GM19193 (cell line): ENCODE measurements around the gene SLC6A11.

Experiments used
- POLR2A ChIP-seq: IDR thresholded peaks from 4 replicates; pipeline ENCODE4 v1.6.1; 2011; ENCODE audit not compliant: insufficient read depth, insufficient read length; ENCODE audit errors: extremely low read depth

SLC6A11 gene

DNA sequence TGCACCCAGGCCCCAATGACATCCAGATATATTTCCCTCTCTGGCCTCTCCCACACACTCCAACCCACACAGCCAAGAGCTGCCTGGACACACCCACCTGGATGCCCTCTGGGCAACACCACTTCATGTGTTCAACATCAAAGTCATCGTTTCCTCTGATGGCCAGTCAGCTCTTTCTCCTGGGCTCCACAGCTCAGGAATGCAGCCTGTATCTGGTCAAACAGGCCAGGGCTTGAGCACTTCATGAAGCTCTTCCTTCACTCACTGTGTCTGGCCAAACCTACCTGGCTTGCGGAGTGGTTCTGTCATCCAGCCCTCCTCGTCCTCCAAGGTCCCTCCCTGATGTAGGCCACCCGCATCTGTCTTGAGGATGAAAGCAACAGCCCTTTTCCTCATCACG is 35.8 kb upstream of the SLC6A11 start:
- TF ChIP-seq POLR2A, result no peak

DNA sequence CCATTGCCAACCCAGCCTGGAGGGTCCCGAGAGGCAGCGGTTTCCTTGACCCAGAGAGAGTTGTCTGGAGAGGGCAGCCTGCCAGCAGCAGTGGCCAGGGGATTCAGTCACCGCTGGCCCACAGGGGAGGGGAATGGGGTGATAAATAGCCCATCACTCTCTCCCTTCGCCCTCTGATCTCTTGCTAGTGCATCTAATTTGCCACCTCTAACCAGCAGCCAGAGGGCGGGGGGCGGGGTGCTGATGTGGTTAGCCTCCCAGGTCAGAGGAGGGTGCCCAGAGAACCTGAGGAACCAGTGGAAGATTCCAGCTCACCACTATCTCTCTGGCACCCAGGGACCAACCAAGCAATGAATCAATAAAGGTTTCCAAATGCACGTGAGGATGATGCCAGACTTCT is 35.1 kb upstream of the SLC6A11 start:
- no peak for TF ChIP-seq POLR2A

DNA sequence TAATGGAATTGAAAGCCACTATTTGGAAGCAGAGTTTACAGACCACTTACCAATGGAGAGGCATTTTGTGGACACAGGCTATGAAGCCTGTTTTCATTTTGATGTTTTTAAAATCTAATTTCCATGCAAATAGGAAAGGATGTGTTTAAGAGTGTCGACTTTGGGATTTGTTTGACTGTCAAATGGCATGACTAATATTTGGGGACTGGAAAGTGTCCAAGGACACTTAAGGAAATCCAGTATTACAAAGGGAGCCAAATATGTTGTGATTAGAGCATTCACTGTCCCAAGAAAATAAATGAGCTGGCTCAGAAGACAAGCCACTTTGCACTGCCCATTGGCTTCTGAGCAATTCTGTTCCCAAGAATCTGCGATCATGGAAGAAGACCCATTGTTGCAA is 34.0 kb upstream of the SLC6A11 start:
- TF ChIP-seq POLR2A, result no peak

DNA sequence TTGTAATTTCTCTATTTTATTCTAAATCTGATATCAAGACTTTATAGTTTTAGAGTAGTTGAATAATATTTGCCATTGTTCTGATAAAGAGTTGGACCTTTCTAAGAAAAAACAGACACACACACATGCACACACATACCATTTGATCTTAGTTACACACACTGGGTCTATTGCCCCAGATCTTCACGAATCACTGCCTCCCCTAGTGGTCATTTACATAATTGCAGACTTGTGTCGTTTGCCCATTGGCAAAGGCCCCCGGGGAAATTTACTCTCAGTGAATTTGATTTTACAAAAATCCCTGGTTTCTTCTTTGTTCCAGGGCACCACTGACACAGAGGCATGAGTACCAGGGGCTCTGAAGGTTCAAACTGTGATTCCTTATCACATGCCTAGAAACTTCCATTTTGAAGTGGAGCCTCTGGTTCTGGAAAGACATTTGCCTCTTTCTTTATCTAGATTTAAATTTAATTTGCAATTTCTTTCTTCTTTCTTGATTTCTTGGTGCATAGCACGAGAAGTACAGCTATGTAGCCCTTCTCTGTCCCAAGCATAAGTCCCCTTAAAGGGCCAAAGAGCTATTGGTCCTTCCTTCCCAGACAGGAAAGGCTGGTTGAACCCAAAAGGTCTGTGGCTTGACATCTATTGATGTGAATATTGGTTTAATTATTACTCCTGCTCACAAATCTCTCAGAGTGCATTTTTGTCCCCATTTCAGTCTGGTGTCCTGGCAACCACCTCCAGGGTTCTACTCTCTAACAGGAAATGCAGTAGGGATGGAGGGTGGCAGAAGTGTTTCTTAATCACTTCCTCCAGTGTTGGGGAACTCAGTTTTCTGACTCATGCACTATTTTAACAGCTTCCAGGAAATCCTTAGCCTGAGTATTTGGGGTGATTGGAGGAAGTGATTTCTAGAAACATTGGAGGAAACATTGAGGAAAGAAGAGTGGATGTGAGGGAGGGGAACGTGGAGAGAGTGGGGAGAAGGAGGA is 32.4 kb upstream of the SLC6A11 start:
- TF ChIP-seq POLR2A, result no peak

DNA sequence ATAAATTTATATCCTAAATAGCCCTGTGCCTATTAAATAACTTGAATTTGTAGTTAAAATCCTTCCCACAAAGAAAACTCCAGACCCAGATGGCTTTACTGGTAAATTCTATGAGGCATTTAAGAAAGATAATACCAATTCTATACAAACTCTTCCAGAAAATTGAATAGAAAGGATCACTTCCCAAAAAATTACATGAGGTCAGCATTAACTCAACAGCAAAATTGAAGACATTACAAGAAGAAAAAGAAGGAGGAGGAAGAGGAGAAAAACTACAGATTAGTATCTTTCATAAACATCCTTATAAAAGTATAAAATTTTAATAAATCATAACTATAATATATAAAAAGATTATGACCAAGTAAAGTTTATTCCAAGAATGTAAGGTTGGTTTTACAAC is 29.4 kb upstream of the SLC6A11 start:
- no peak for TF ChIP-seq POLR2A

DNA sequence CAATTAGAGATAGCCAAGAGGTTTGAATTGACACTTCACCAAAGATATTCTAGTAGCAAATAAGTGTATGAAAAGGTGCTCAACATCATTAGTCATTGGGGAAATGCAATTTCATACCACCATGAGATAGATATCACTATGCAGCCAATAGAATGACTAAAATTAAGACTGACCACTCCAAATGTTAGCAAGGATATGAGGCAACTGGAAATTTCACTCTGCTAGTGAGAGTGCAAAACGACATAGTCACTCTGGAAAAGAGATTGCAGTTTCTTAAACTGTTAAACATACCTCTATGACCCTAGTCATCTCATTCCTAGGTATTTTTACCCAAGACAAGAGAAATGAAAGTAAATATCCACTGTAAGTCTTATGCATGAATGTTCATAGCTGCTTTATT is 27.6 kb upstream of the SLC6A11 start:
- TF ChIP-seq POLR2A, result no peak

DNA sequence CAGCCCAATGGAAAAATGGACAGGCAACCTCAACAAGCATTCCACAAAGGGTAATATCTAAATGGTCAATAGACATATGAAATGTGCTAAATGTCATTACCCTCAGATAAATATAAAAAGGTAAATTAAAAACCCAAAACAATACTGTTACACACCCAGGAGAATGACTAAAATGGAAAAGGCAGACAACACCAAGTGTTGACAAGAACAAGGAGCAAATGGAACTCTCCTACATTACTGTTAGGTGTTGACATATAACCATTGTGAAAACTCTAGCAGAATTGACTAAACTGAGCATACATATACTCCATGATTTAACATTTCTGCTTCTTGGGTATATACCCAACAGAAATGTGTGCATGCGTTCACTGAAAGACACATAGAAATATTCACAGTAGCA is 25.3 kb upstream of the SLC6A11 start:
- TF ChIP-seq POLR2A, result no peak

DNA sequence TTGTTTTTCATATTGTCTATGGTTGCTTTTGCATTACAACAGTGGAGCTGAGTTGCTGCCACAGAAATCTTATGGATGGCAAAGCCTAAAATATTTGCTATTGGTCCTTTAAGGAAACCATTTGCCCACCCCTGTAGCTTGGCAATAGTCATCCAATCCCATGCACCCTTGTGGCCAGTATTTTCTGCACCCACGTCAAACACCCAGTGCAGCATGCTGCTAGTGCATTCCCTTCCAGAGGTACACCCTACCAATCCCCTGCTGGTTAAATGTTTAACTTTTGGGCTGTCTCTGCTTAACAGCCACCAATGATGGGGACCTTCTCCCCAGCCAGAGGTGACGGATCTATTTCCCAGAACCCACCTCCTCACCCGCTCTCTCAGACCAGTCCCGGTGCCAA is 23.8 kb upstream of the SLC6A11 start:
- no peak for TF ChIP-seq POLR2A

DNA sequence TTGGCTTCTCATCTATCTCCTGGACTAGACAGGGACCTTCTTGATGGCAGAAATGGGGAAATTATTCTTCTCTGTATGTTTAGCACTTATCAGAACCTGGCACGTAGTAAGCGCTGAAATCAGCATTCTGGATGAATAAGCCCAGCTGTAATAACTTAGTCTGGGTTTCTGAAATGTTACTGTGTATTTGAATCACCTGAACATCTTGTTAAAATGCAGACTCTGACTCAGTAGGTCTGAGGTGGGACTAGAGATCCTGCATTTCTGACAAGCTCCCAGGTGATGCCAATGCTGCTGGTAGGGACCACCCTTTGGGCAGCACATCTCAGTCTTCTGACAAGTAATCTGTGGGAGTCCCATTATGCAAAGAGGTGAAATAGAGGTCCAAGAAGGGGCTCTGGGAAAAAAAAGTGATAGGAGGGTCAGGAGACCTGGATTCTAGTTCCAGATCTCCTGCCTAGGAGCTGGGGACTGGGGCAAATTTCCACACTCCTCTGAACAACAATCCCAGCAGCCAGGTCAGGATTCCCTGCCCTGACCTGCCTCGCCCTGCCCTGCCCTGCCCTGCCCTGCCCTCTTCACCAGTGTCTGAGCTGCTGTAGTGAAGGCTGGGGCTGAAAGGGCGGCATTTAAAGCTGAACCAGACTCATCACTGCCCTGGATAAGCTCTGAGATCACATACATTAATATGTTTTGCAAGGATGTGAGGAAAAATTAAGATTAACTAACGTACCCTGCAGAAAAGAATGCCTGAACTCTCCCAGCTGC is 17.2 kb upstream of the SLC6A11 start:
- TF ChIP-seq POLR2A, result no peak

DNA sequence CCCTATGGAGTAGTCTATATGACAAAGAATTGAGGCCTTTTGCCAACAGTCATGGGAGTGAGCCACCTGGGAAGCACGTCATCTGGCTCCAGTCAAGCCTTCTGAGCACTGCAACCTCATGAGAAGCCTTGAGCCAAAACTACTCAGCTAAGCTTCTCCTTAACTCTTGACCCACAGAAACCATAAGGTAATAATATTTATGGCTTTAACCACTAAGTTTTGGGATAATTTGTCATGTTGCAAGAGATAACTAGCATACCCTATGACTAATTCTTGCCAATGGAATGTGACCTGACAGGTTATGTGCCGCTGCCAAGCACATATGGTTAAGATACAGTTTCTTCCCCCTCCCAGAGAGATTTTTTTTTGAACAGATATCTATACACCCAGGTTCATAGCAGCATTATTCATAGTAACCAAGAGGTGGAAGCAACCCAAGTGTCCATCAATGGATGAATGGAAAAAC is 11.8 kb upstream of the SLC6A11 start:
- no peak for TF ChIP-seq POLR2A

DNA sequence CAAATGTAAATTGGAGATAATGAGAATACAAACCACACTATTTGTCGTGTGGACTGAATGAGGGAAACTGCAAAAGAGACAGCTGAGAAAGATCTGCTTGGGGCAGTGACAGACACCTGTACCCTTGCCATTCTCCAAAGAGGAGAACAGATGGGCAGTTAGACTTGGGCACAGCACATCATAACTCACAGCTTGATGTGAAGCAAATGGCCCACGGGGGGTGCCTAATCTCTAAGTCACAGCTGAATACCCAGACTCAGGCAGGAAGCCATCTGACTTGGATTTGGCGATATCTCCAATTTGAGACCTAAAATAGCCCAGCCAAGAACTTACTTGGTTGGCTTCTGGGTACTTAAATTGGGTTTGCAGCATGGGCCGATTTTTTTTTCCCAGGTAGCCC is 10.0 kb upstream of the SLC6A11 start:
- TF ChIP-seq POLR2A, result no peak

DNA sequence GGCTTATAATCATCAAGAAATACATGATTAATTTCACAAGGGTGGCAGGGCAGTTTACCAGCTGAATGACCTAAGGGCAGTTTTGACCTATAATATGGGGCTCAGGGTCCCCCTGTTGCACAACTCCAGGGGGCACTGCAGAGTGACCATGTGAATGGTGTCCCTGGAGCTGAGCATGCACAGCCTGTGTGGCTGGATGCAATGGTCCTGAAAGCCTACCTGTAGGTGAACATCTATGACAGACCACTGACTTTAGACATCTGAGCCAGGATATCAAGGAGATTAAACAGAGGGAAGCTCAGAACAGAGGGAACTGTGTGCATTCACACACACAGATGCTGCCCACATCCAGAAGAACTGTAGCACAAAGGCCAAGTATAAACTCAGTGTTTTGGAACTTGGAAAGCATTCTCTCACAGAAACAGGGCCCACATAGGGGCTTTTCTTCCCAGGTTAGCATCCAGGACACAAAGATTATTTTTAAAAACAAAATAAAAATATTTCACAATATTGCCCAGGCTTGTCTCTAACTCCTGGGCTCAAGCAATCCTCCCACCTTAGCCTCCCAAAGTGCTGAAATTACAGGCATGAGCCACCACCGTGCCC is 7.8 kb upstream of the SLC6A11 start:
- no peak for TF ChIP-seq POLR2A

DNA sequence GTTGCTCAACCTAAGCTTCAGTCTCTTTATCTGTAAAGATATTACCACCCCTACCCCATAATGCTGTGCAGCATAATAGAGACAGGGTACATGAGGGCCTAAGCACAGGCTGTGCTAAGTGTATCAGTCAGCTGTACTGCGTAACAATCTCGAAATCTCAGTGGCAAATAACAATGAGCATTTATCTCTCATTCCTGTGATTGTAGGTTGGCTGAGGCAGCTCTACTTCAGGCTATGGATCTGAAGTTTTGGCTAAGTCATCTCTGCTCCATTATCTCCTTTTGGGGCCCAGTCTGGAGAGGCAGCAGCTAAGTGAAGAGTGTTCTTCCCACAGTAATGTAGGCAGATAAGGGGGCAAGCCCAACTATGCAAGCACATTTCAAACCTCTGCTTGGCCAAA is 7.1 kb upstream of the SLC6A11 start:
- TF ChIP-seq POLR2A, result no peak

DNA sequence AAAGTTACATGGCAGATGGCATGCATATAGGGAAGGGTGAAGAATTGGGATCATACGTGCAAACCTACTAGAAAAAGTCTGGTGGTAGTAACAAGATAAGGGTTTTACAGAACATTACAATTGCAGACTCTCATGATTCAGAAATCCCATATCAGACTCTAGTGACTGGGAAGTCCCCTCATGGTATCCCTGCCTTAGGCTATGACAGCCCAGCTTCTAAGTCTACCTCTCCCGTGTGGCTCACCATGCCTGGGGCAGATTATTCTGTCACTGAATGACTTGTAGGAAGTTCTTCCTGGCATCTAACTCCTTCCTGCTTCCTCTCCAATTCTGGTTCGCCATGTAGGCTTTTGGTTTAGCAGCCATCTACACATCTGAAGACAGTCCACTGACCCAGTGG is 5.7 kb upstream of the SLC6A11 start:
- TF ChIP-seq POLR2A, result no peak

DNA sequence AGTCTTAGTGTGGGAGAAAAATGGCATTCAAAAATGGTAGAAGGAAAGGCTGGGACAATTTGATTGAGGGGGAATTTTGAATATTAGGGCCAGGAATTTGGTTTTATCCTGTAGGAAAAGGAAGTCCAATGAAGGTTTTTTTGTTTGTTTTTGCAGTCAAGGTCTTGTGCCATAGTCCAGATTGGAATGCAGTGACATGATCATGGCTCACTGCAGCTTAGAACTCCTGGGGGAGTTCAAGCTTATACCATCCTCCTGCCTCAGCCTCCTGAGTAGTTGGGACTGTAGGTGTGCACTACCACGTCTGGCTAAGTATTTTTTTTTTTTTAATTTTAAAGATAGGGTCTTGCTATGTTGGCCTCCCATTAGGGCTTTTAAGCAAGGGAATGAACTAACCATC is 2.6 kb upstream of the SLC6A11 start:
- TF ChIP-seq POLR2A, result no peak
